GM21390 (cell line): ENCODE results near the gene ZCCHC7.

ENCODE experiments used
- ATAC-seq: cut with Tn5 transposase; IDR thresholded peaks from one replicate; pipeline ENCODE4 v1.9.1; 2021; ENCODE audit not compliant: unreplicated experiment

The ZCCHC7 gene

GRCh38 chr9:37206121-37206620, 85.8 kb downstream of the ZCCHC7 start:
- no peak for ATAC-seq

- ATAC-seq = no peak
Measured at GRCh38 chr9:37209431-37210386, 89.3 kb downstream of the ZCCHC7 start.

- ATAC-seq = no peak
Measured at GRCh38 chr9:37210737-37211523, 90.6 kb downstream of the ZCCHC7 start.

DNA sequence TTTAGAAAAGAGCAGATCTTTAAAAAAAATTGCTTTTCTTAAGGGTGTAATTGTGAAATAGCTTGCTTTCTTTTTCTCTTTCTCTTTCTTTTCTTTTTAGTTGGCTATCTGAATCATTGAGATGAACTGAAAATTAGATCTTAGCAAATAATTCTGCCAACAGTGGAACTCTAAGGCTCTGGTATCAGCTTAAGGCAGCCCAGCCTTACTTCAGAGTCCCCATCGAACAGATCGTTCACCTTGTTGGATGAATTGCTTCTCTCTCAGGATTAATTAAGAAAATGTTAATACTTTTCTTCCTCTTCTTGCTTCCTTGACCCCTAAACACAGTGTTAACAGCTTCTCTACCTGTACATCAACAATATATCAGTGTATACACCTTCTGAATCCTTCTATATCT, 92.1 kb downstream of the ZCCHC7 start:
- no peak for ATAC-seq

DNA sequence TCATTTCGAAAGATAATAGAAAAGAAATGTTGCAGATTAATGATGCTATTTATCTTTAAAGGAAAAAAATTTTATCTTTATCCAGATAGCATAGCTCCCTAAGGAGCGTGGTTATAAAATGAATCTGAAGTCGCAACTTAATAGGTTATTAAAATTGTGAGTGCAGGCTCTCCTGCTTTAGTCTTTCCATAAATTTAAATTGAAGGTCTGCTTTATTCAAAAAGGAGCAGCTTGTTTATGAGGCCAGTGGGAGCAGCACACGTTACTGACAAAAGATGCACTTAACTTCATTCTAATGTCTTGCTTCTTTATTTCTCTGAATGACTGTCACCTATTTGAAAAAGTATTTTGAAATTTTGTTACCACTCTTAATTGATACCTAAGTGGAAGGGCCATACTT, 95.0 kb downstream of the ZCCHC7 start:
- ATAC-seq = no peak

- ATAC-seq = no peak
Measured at GRCh38 chr9:37215830-37216229, 95.5 kb downstream of the ZCCHC7 start.

GRCh38 chr9:37217161-37217560, 96.8 kb downstream of the ZCCHC7 start:
- ATAC-seq = no peak

DNA sequence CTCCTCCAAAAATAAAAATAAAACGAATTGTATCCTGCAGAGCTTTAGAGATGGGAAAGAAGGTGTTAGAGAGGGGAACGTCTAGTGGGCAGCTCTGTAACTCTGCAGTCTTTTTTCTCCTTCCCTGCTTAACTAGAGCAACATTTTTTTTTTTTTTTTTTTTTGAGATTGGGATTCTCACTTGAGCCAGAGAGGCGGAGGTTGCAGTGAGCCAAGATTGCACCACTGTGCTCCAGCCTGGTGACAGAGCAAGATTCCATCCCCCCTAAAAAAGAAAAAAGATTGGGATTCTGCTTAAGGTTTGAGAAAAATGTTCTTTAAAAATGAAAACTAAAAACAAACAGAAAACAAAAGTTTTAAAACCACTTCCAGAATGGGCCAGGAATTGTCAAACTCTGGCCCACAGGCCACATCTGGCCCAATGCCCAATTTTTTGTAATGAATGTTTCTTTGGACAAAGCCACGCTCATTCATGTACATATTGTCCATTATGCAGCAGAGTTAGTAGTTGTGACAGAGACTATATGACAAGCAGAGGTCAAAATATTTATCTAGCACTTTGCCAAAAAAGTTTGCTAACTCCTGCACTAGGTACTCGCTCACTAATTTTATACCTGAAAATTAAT, 98.5 kb downstream of the ZCCHC7 start:
- ATAC-seq = no peak

DNA sequence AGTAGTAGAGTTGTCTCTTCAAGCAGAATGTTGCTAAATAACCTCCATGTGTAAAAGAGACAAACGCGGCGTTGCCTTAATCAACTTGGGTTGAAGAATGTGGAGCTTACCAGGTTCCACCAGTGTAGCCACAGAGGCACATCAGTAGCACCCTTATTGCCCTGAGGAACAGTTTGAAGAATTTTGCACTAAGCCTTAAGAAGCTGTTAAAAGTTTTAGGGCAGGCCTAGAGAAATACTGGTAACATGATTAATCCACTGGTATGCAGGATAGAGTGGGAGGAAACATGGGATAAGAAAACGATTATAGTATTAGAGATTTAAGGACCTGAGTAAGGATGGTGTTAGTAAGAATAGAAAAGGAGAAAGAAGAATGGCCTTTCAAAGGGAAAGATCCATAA, 100.6 kb downstream of the ZCCHC7 start:
- no peak for ATAC-seq

DNA sequence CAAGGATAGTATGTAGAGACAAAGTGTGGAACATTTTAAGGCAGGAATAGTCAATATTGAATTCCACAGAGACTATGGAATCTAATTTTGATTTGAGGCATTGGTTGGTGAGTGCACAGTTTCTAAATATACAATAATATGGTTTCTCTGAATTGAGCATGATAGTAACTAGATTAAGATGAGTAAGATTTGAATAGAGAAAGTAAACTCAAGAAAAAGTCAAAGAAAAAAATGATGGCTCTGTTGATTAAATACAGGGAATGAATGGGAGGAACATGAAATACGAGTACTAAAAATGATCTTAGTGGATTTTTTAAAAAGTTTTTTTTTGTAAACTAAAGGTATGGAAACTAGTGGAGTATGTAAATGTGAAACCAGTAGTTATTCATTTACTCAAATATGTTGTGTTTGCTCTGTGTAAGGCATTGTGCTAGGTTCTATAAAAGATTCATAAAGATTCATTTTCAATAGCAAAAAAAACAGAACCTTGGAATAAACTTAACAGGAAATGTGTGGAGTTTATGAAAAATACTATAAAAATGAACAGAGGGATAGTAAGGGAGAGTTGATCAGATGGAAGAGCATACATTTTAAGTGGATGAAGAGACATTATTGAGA, 101.2 kb downstream of the ZCCHC7 start:
- no peak for ATAC-seq

DNA sequence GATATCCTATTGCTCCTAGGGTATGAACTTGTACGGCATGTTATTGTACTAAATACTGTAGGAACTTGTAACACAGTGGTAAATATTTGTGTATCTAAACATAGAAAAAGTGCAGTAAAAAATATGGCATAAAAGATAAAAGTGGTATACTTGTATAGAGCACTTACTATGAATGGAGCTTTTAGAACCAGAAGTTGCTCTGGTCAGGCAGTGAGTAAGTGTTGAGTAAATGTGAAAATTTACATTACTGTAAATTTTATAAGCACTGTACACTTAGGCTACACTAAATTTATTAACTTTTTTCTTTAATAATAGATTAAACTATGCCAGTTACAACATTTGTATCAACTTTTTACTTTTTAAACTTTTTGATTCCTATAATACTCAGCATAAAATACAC, 109.1 kb downstream of the ZCCHC7 start:
- no peak for ATAC-seq

DNA sequence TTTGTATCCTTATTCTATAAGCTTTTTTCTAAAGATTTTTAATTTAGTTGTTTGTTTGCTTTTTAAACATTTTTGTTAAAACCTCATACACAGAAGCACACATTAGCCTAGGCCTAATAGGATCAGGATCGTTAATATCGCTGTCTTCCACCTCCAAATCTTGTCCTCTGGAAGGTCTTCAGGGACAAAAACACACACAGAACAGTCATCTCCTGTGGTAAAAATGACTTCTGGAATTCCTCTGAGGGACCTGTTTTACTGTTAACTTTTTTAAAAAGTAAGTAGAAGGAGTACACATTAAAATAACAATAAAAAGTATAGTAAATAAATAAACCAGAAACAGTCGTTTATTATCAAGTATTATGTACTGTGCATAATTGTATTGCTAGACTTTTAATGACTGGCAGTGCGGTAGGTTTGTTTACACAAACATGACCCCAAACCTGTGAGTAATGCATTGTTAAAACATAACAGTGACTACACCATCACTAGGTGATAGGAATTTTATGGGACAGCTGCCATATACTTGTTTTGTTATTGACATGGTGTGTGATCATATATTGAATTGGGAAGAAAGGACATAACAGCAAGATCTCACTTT, 109.6 kb downstream of the ZCCHC7 start:
- no peak for ATAC-seq

- ATAC-seq = peak; percentile 55
Measured at GRCh38 chr9:37236822-37237221, 116.4 kb downstream of the ZCCHC7 start.

- ATAC-seq = no peak
Measured at GRCh38 chr9:37238122-37238521, 117.7 kb downstream of the ZCCHC7 start.

DNA sequence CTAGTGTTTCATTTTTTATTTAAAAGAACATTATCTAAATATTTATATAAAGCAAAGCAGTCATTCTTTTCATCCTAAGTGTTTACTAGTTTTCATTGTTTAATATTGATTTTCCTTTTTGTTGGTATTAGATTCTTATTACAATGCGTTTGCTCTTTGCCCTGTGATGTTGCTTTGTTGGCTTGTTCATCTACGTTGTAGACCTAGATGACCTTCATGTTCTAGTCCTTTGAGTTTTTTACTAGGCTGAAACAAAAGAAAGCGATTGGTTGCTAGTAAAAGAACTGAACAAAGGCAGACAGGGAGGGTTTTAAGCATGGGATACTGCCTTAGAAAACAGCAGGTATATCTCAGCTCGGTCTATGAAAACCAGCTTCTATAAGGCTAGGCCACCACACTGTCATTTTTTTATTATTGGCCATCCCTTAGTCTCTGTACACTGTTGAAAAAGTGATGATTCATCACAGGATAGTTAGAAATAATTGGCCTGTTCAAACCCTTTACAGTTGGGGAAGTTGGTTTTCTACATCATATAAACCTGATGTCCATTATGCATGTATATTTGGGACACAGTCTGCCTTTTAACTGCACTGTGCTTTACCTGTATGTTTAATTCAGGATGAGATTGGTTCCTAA, 119.0 kb downstream of the ZCCHC7 start:
- no peak for ATAC-seq

- no peak for ATAC-seq
Measured at GRCh38 chr9:37239921-37240320, 119.5 kb downstream of the ZCCHC7 start.

DNA sequence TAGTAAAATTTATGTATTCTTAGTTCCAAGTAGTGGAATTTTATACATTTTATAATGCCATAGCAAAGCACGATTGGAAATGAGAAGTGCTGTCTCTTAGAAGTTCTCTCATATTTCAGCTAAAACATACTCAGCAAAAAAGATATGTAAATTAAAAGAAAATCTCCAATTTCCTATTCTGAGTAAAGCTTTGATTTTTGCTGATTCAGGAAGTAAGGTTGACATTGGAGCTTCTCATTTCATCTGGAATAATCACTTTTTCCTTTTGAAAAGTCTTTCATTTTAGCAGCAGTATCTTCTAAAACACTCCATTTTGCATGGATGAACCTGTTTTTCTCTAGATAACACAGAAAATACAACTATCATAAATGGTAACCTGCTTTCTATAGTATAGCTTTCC, 121.0 kb downstream of the ZCCHC7 start:
- no peak for ATAC-seq

- ATAC-seq = no peak
Measured at GRCh38 chr9:37242089-37242488, 121.7 kb downstream of the ZCCHC7 start.

GRCh38 chr9:37243588-37244345, 123.4 kb downstream of the ZCCHC7 start:
- ATAC-seq = no peak
